ENCODE data around the gene FAM76B. TPM values are rescaled to one million over a fixed set of nuclear protein-coding genes. Genes with fewer than 3 reads are reported as not detected.

Gene FAM76B
- total and polyA plus RNA-seq, 9 of the 15 experiments (the other 6 are each of a cell fraction or from before 2014, with no cell fraction given): 22.5 to 60.0 (median 35.0) TPM

- TF ChIP-seq PRDM10 (IDR thresholded peaks at IDR 0.05; ENCODE audit: partially characterized antibody) (peak; percentile 28), ZNF263 (CRISPR knock-in tag; IDR thresholded peaks at IDR 0.05; ENCODE audit: borderline replicate concordance) (peak; percentile 70; the same call in 1 of the 2 replicates), POLR2G (IDR thresholded peaks at IDR 0.05; ENCODE audit: low read depth, low read length) (peak; percentile 91), CCAR2 (IDR thresholded peaks at IDR 0.05; ENCODE audit: low read depth, low read length) (no peak), SPI1 (IDR thresholded peaks at IDR 0.05; ENCODE audit: borderline replicate concordance, low read depth, low read length) (0 out of 2 replicates have a peak, but pooled peaks have one; percentile 1), BMI1 (IDR thresholded peaks at IDR 0.05; ENCODE audit: low read length) (no peak), KAT7 (CRISPR knock-in tag; IDR thresholded peaks at IDR 0.05; ENCODE audit: borderline replicate concordance) (no peak), TOE1 (IDR thresholded peaks at IDR 0.05; ENCODE audit: borderline replicate concordance) (peak; percentile 20; the same call in 1 of the 2 replicates), TOE1 (CRISPR knock-in tag; IDR thresholded peaks at IDR 0.05; ENCODE audit: borderline replicate concordance, low read depth) (no peak), ZNF134 (CRISPR knock-in tag; conservative IDR thresholded peaks at IDR 0.05) (no peak), HCFC1 (IDR thresholded peaks at IDR 0.05; ENCODE audit: low read depth, low read length) (peak; percentile 72; the same call in 1 of the 2 replicates), FOS (IDR thresholded peaks at IDR 0.05; ENCODE audit: extremely low read depth, insufficient read length) (peak; percentile 43), TCFL5 (CRISPR knock-in tag; conservative IDR thresholded peaks at IDR 0.05) (no peak), SMARCB1 (IDR thresholded peaks at IDR 0.05; ENCODE audit: insufficient read length, low read depth) (no peak), YY1 (IDR thresholded peaks at IDR 0.05; ENCODE audit: borderline replicate concordance in 1 of 3, control insufficient read depth in 1 of 3, extremely low read depth in 1 of 3, insufficient read depth in 3 of 3, insufficient read length in 1 of 3, insufficient replicate concordance in 2 of 3, low read depth in 1 of 3, low read length in 2 of 3) (peak in 1 of 3 experiments; percentile 5), ETS1 (conservative IDR thresholded peaks at IDR 0.05; ENCODE audit: control insufficient read depth, low read depth, low read length) (0 out of 2 replicates have a peak, but pooled peaks have one; percentile 20)
- TF ChIP-seq, protein P1, sequence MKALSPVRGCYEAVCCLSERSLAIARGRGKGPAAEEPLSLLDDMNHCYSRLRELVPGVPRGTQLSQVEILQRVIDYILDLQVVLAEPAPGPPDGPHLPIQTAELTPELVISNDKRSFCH (CRISPR knock-in tag; IDR thresholded peaks at IDR 0.05): no peak
- TF ChIP-seq, protein P1 (tag; IDR thresholded peaks at IDR 0.05): no peak
- TF ChIP-seq, protein P2, sequence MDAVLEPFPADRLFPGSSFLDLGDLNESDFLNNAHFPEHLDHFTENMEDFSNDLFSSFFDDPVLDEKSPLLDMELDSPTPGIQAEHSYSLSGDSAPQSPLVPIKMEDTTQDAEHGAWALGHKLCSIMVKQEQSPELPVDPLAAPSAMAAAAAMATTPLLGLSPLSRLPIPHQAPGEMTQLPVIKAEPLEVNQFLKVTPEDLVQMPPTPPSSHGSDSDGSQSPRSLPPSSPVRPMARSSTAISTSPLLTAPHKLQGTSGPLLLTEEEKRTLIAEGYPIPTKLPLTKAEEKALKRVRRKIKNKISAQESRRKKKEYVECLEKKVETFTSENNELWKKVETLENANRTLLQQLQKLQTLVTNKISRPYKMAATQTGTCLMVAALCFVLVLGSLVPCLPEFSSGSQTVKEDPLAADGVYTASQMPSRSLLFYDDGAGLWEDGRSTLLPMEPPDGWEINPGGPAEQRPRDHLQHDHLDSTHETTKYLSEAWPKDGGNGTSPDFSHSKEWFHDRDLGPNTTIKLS (IDR thresholded peaks at IDR 0.05; ENCODE audit: borderline replicate concordance, low read depth): no peak; the same call in 1 of the 2 replicates
Observed at GRCh38 chr11:95789506-95790122, at the start of gene FAM76B (continued).

All from K562 (cell line).